Measurements from ENCODE around the gene LRP5.

- TF ChIP-seq POLR2AphosphoS5 (IDR thresholded peaks at IDR 0.05) (no peak), POLR2A (IDR thresholded peaks at IDR 0.05) (no peak)
- TF ChIP-seq, protein P1, sequence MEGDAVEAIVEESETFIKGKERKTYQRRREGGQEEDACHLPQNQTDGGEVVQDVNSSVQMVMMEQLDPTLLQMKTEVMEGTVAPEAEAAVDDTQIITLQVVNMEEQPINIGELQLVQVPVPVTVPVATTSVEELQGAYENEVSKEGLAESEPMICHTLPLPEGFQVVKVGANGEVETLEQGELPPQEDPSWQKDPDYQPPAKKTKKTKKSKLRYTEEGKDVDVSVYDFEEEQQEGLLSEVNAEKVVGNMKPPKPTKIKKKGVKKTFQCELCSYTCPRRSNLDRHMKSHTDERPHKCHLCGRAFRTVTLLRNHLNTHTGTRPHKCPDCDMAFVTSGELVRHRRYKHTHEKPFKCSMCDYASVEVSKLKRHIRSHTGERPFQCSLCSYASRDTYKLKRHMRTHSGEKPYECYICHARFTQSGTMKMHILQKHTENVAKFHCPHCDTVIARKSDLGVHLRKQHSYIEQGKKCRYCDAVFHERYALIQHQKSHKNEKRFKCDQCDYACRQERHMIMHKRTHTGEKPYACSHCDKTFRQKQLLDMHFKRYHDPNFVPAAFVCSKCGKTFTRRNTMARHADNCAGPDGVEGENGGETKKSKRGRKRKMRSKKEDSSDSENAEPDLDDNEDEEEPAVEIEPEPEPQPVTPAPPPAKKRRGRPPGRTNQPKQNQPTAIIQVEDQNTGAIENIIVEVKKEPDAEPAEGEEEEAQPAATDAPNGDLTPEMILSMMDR (IDR thresholded peaks at IDR 0.05) = no peak
Measured at GRCh38 chr11:68433541-68433940, 121.2 kb downstream of the LRP5 start.

Measured in gastroesophageal sphincter (tissue), 3 donors.